Measurements from ENCODE around the gene TUBGCP6.

DNA sequence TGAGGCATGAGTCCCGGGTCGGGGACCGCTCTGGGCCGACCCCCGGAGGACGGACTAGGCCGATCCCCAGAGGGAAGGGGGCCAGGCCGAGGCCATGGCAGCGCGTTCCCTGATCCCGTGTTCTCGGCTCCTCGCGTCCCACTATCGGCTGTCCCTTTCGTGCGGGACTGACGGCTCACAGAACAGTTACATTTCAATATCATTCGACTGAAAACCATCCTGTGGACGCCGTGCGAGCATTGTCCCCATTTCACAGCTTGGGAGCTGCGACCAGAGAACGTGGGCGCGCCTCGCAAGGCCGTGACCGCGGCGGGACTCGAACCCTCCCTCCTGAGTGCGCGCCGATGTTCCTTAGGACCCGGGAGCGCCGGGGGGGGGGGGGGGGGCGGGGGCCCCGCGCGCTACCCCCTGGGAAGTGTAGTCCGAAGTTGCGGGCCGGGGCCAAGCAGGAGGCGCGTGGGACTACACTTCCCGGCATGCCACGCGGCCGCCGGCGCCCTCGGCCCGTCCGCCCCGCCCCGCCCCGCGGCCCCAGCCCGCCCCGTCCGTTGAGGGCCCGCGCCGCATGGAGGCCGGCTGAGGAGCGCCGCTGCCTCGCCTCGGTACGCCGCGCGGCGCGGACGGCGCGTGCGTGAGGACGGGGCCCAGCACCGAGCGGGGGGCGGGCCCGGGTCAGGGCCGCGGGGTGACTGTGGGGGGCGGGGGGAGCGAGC is 59.3 kb downstream of the TUBGCP6 start, which contains the start of gene TRABD:
- no peak for TF ChIP-seq CTCF (IDR thresholded peaks at IDR 0.05)
- TF ChIP-seq POLR2AphosphoS5 (IDR thresholded peaks at IDR 0.05; ENCODE audit: low read depth, low read length) = no peak
